Dedifferentiated amniotic fluid mesenchymal stem cell (primary cell): ENCODE measurements around the gene TEDDM1.
"Not testable (repeated sequence)": the region's sequence is repeated elsewhere in the genome, so short reads cannot be mapped to it uniquely, and the experiment has no call there.

ENCODE experiments used
- DNase-seq: peaks from one replicate; pipeline ENCODE4 v3.0.0-alpha.2; 2016; ENCODE audit errors: extremely low spot score

The TEDDM1 gene

GRCh38 chr1:182381962-182382819, 18.3 kb downstream of the TEDDM1 start:
- DNase-seq, result no peak

GRCh38 chr1:182380199-182380598, 20.3 kb downstream of the TEDDM1 start:
- DNase-seq, result no peak

- DNase-seq, result not testable (repeated sequence)
Measured at GRCh38 chr1:182379781-182380180, 20.7 kb downstream of the TEDDM1 start.

- DNase-seq, result no peak
Measured at GRCh38 chr1:182376936-182377574, 23.4 kb downstream of the TEDDM1 start.

GRCh38 chr1:182374101-182374834, 26.2 kb downstream of the TEDDM1 start:
- no peak for DNase-seq

GRCh38 chr1:182370532-182370931, 29.9 kb downstream of the TEDDM1 start:
- no peak for DNase-seq

- no peak for DNase-seq
Measured at GRCh38 chr1:182368903-182369302, 31.6 kb downstream of the TEDDM1 start.

- DNase-seq, result no peak
Measured at GRCh38 chr1:182368358-182368757, 32.1 kb downstream of the TEDDM1 start.

- no peak for DNase-seq
Measured at GRCh38 chr1:182367926-182368325, 32.5 kb downstream of the TEDDM1 start.

- DNase-seq, result no peak
Measured at GRCh38 chr1:182366596-182366995, 33.9 kb downstream of the TEDDM1 start.

- DNase-seq, result no peak
Measured at GRCh38 chr1:182359645-182360044, 40.8 kb downstream of the TEDDM1 start.

- no peak for DNase-seq
Measured at GRCh38 chr1:182357913-182358312, 42.6 kb downstream of the TEDDM1 start.

- no peak for DNase-seq
Measured at GRCh38 chr1:182357171-182357570, 43.3 kb downstream of the TEDDM1 start.

GRCh38 chr1:182355723-182356098, 44.8 kb downstream of the TEDDM1 start:
- no peak for DNase-seq

GRCh38 chr1:182351790-182352364, 48.6 kb downstream of the TEDDM1 start:
- DNase-seq, result no peak

GRCh38 chr1:182350839-182351238, 49.6 kb downstream of the TEDDM1 start:
- DNase-seq, result no peak

GRCh38 chr1:182348961-182349747, 51.3 kb downstream of the TEDDM1 start:
- peak; percentile 83 for DNase-seq
